Transverse colon (tissue), 3 donors: ENCODE results near the gene NFATC2IP.

Experiments used
- EP300 ChIP-seq: sonication (generic); formaldehyde crosslinking; IDR thresholded peaks from one replicate; pipeline ENCODE4 v1.6.1; 2017; ENCODE audit warnings: antibody characterized with exemption, low read depth
- POLR2A ChIP-seq: fragments of 450-650 bp; IDR thresholded peaks from one replicate; pipeline ENCODE4 v1.6.1; 2016; ENCODE audit warnings: antibody characterized with exemption, mild to moderate bottlenecking, moderate library complexity
- TF ChIP-seq, protein P1 (sequence below), 5 experiments: fragments of 200-600 bp in 3 of 5; fragments of 450-650 bp in 2 of 5; sonication (generic) in 3 of 5; IDR thresholded peaks; 1 replicate in 2 of 5; 2 replicates in 3 of 5; pipeline ENCODE4 v1.5.1; 2016 to 2017; ENCODE audit warnings: antibody characterized with exemption in 5 of 5, inconsistent platforms in 3 of 5, mild to moderate bottlenecking in 2 of 5, moderate library complexity in 1 of 5

DNA sequence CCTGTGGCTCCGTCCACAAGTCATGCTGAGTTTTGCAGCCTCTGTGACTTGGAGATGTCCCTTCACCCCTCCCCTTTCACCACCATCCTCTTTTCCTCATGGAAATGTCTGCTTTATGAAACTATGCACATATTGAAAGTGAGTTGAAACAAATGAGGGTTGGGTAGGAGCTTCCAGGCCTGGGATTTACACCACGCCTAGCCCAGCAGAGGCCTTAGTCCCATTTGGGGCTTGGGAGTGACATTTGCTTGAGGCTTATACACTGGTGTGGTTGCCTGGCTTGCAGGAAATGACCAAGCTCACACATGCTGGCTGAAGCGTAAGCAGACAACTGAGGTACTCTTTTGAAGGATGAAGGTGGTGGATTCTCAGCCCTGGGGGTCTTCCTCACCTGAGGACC lies 13.3 kb downstream of the NFATC2IP start:
- TF ChIP-seq, protein P1, sequence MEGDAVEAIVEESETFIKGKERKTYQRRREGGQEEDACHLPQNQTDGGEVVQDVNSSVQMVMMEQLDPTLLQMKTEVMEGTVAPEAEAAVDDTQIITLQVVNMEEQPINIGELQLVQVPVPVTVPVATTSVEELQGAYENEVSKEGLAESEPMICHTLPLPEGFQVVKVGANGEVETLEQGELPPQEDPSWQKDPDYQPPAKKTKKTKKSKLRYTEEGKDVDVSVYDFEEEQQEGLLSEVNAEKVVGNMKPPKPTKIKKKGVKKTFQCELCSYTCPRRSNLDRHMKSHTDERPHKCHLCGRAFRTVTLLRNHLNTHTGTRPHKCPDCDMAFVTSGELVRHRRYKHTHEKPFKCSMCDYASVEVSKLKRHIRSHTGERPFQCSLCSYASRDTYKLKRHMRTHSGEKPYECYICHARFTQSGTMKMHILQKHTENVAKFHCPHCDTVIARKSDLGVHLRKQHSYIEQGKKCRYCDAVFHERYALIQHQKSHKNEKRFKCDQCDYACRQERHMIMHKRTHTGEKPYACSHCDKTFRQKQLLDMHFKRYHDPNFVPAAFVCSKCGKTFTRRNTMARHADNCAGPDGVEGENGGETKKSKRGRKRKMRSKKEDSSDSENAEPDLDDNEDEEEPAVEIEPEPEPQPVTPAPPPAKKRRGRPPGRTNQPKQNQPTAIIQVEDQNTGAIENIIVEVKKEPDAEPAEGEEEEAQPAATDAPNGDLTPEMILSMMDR (IDR thresholded peaks at IDR 0.05): no peak
- no peak for TF ChIP-seq EP300
- no peak for TF ChIP-seq POLR2A
